Calu3 (cell line): ENCODE measurements around the gene CERT1. TPM values are rescaled to one million over a fixed set of nuclear protein-coding genes. Genes with fewer than 3 reads are reported as not detected.

Source experiments
- BruUV-seq: library from RNA; stranded (reverse); fragments of 400-500 nt; replicated peaks from 2 replicates; lab custom pipeline; 2021; lab: Mats Ljungman, UMichigan
- CTCF ChIA-PET: fragments of 300-600 bp; sonication (Branson Sonifier 250); formaldehyde crosslinking; loops from one replicate; lab custom pipeline; 2022; ENCODE audit warnings: antibody characterized with exemption; lab: Charles Lee
- DNase-seq: peaks from one replicate; pipeline ENCODE4 v3.0.0; 2022
- H3K27ac Mint-ChIP-seq: one replicate; pipeline ENCODE4 v1.8.0; 2022; ENCODE audit warnings: mixed read lengths; ENCODE audit not compliant: unreplicated experiment
- H3K27me3 Mint-ChIP-seq: one replicate; pipeline ENCODE4 v1.8.0; 2022; ENCODE audit warnings: mixed read lengths; ENCODE audit not compliant: unreplicated experiment
- H3K36me3 Mint-ChIP-seq: one replicate; pipeline ENCODE4 v1.8.0; 2022; ENCODE audit warnings: mild to moderate bottlenecking, moderate library complexity, mixed read lengths; ENCODE audit not compliant: insufficient read depth, unreplicated experiment
- H3K4me1 Mint-ChIP-seq: one replicate; pipeline ENCODE4 v1.8.0; 2022; ENCODE audit warnings: mild to moderate bottlenecking, low read depth, mixed read lengths; ENCODE audit not compliant: unreplicated experiment
- H3K4me3 Mint-ChIP-seq: one replicate; pipeline ENCODE4 v1.8.0; 2022; ENCODE audit warnings: mild to moderate bottlenecking, low read depth, moderate library complexity, mixed read lengths; ENCODE audit not compliant: unreplicated experiment
- H3K9me3 Mint-ChIP-seq: one replicate; pipeline ENCODE4 v1.8.0; 2022; ENCODE audit warnings: low read depth, mixed read lengths; ENCODE audit not compliant: unreplicated experiment
- CTCF ChIP-seq: fragments of 200-600 bp; IDR thresholded peaks from one replicate; pipeline ENCODE4 v1.8.0; 2022; ENCODE audit warnings: antibody characterized with exemption; ENCODE audit not compliant: unreplicated experiment
- intact Hi-C: fragments of 100-400 bp; cut with micrococcal nuclease; formaldehyde crosslinking; loops from one replicate; pipeline ENCODE4 v1.10.0; 2022; ENCODE audit not compliant: unreplicated experiment
- total RNA-seq: library from RNA; stranded (reverse); gene quantifications from 2 replicates; pipeline ENCODE4 v1.2.3, GENCODE V29; 2022

Gene CERT1
- total RNA-seq, 1 experiment from 2014 or later: 63.4 TPM

- no peak for TF ChIP-seq CTCF
- CTCF ChIA-PET: no interaction called here
These were observed 38.5 kb downstream of the CERT1 start for GRCh38 chr5:75472973-75473372.

GRCh38 chr5:75471193-75471592, 40.2 kb downstream of the CERT1 start:
- H3K27ac Mint-ChIP-seq: no peak overlapping the region
- H3K27me3 Mint-ChIP-seq: no peaks in the 10 kb centered on the region
- no TSS peak for BruUV-seq
- H3K4me3 Mint-ChIP-seq: no peak overlapping the region
- no peaks in the 10 kb centered on the region for H3K9me3 Mint-ChIP-seq
- no peak for TF ChIP-seq CTCF
- intact Hi-C loops: loop anchor here (5.0 kb wide), 1 partner anchor 96 kb away; no protein-coding TSS in a partner anchor
- no peaks in the 10 kb centered on the region for H3K36me3 Mint-ChIP-seq
- H3K4me1 Mint-ChIP-seq: peaks cover 36% of the 10 kb centered on the region
- CTCF ChIA-PET: interaction anchor here (0.7 kb wide), 1 partner anchor 95 kb away, joined by 3 read pairs; no protein-coding TSS in a partner anchor
- DNase-seq: no peak

More at GRCh38 chr5:75472973-75473372, 38.5 kb downstream of the CERT1 start:
- Mint-ChIP-seq H3K27ac (no peak overlapping the region), H3K4me3 (no peak overlapping the region), H3K9me3 (no peaks in the 10 kb centered on the region), H3K36me3 (no peaks in the 10 kb centered on the region), H3K27me3 (no peaks in the 10 kb centered on the region), H3K4me1 (peaks cover 42% of the 10 kb centered on the region)
- DNase-seq: no peak
- BruUV-seq: no TSS peak
- intact Hi-C loops: loop anchor here (5.0 kb wide), 1 partner anchor 94 kb away; no protein-coding TSS in a partner anchor

- CTCF ChIA-PET: no interaction called here
- no peak overlapping the region for H3K4me3 Mint-ChIP-seq
- H3K27me3 Mint-ChIP-seq: no peaks in the 10 kb centered on the region
- H3K4me1 Mint-ChIP-seq: peaks cover 38% of the 10 kb centered on the region
- H3K27ac Mint-ChIP-seq: no peak overlapping the region
- H3K9me3 Mint-ChIP-seq: no peaks in the 10 kb centered on the region
- no peak for TF ChIP-seq CTCF
- no peaks in the 10 kb centered on the region for H3K36me3 Mint-ChIP-seq
- intact Hi-C loops: no loop called here
- DNase-seq: no peak
- BruUV-seq: no TSS peak
These were observed 42.4 kb downstream of the CERT1 start for GRCh38 chr5:75469017-75469416.

- no peak for DNase-seq
- no TSS peak for BruUV-seq
- Mint-ChIP-seq H3K9me3 (no peaks in the 10 kb centered on the region), H3K4me1 (peaks cover 38% of the 10 kb centered on the region), H3K27ac (no peak overlapping the region), H3K36me3 (no peaks in the 10 kb centered on the region), H3K4me3 (no peak overlapping the region), H3K27me3 (no peaks in the 10 kb centered on the region)
- CTCF ChIA-PET: no interaction called here
- no peak for TF ChIP-seq CTCF
- intact Hi-C loops: no loop called here
These were observed 42.8 kb downstream of the CERT1 start for GRCh38 chr5:75468593-75468992.
